Thoracic aorta (tissue), 2 donors: ENCODE data around the gene MX1. TPM values are rescaled to one million over a fixed set of nuclear protein-coding genes. Genes with fewer than 3 reads are reported as not detected.

Experiments
- ATAC-seq: fragments of 150-250 bp; one replicate; pipeline ENCODE4 v1.8.0; 2017; ENCODE audit warnings: low read depth; ENCODE audit not compliant: insufficient number of reproducible peaks, low FRiP score
- DNase-seq: peaks from one replicate; pipeline ENCODE4 v3.0.0-alpha.2; 2020; ENCODE audit warnings: low spot score
- H3K27ac ChIP-seq, 2 donors: fragments of 200-600 bp; sonication (generic); 1 replicate in 1 of 2; 2 replicates in 1 of 2; pipeline ENCODE4 v1.5.1; 2016; ENCODE audit warnings: mild to moderate bottlenecking in 2 of 2, moderate library complexity in 2 of 2
- H3K27me3 ChIP-seq: fragments of 200-600 bp; sonication (generic); replicated peaks from 2 replicates; pipeline ENCODE4 v1.6.0; 2016; ENCODE audit warnings: mild to moderate bottlenecking; ENCODE audit not compliant: insufficient read depth
- H3K36me3 ChIP-seq: fragments of 200-600 bp; sonication (generic); one replicate; pipeline ENCODE4 v1.5.1; 2016
- H3K4me1 ChIP-seq, 2 donors: fragments of 200-600 bp; sonication (generic); 1 replicate in 1 of 2; 2 replicates in 1 of 2; pipeline versions ENCODE4 v1.5.1 to v1.6.0; 2016; ENCODE audit warnings: low read depth in 2 of 2, mild to moderate bottlenecking in 1 of 2; ENCODE audit not compliant: control insufficient read depth in 1 of 2
- H3K4me3 ChIP-seq: fragments of 200-600 bp; sonication (generic); 2 replicates; pipeline ENCODE4 v1.5.1; 2016; ENCODE audit warnings: mild to moderate bottlenecking
- H3K9me3 ChIP-seq: fragments of 200-600 bp; sonication (generic); 2 replicates; pipeline ENCODE4 v1.5.1; 2016
- total RNA-seq, 2 donors: library from RNA; depleted of rRNA; stranded (reverse); fragments of >200 nt; gene quantifications; one replicate each; pipeline versions ENCODE4 v1.1.0 to v1.2.3, GENCODE V29; 2016
- TF ChIP-seq, protein P1 (sequence below): fragments of 200-600 bp; sonication (generic); IDR thresholded peaks from one replicate; pipeline ENCODE4 v1.5.1; 2019; ENCODE audit warnings: antibody characterized with exemption

Gene MX1
- total RNA-seq, 2 donors from 2014 or later, result 60.0 to 79.9 TPM

DNA sequence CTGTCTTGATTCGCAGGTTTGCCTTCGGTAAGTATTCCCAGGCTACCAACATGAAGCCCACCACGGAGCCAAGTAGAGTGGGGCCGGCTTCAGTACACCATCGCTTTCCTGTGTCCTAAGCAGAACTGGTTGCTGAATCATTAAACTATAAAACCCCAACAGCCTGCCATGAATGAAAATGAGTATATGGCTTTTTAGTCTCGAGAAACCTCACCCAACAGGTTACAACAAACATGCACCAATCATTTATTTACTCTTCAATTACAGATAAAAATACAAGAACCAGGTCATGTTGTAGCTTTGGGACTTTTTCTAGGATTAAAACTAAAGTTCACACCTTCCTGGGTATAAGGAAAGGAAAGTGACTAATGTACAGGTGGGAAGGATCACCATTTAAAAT lies 74.3 kb downstream of the MX1 start:
- TF ChIP-seq, protein P1, sequence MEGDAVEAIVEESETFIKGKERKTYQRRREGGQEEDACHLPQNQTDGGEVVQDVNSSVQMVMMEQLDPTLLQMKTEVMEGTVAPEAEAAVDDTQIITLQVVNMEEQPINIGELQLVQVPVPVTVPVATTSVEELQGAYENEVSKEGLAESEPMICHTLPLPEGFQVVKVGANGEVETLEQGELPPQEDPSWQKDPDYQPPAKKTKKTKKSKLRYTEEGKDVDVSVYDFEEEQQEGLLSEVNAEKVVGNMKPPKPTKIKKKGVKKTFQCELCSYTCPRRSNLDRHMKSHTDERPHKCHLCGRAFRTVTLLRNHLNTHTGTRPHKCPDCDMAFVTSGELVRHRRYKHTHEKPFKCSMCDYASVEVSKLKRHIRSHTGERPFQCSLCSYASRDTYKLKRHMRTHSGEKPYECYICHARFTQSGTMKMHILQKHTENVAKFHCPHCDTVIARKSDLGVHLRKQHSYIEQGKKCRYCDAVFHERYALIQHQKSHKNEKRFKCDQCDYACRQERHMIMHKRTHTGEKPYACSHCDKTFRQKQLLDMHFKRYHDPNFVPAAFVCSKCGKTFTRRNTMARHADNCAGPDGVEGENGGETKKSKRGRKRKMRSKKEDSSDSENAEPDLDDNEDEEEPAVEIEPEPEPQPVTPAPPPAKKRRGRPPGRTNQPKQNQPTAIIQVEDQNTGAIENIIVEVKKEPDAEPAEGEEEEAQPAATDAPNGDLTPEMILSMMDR, result no peak
- Histone ChIP-seq H3K27me3 (no peaks in the 10 kb centered on the region), H3K36me3 (no peaks in the 10 kb centered on the region), H3K4me3 (no peak overlapping the region), H3K9me3 (no peaks in the 10 kb centered on the region), H3K27ac (no peak overlapping the region), H3K4me1 (no peaks in the 10 kb centered on the region)
- DNase-seq (no peak), ATAC-seq (no peak)

DNA sequence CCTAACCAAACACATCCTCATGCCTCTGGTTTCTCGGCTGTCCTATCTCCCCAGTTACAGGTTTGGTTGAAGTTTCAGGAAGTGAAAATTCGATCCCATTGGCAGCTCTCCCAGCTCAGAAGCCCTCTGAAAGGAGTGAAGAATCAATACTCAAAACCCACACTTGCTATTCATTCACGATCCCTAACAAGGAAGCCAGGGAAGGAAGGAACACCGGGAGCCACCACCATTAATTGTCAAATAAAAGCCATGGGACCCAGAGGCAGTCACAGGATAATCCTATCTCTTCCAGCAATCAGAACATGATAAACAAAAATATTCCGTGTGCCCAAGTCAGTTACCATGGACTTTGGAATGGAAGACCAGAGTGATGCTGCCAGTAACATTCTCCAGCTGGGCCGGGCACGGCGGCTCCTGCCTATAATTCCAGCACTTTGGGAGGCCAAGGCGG lies 74.9 kb downstream of the MX1 start:
- ATAC-seq (no peak), DNase-seq (no peak)
- TF ChIP-seq, protein P1, result no peak
- no peaks in the 10 kb centered on the region for H3K4me1 ChIP-seq
- no peak overlapping the region for H3K4me3 ChIP-seq
- H3K27me3 ChIP-seq, result no peaks in the 10 kb centered on the region
- no peaks in the 10 kb centered on the region for H3K36me3 ChIP-seq
- no peak overlapping the region for H3K27ac ChIP-seq
- no peaks in the 10 kb centered on the region for H3K9me3 ChIP-seq

DNA sequence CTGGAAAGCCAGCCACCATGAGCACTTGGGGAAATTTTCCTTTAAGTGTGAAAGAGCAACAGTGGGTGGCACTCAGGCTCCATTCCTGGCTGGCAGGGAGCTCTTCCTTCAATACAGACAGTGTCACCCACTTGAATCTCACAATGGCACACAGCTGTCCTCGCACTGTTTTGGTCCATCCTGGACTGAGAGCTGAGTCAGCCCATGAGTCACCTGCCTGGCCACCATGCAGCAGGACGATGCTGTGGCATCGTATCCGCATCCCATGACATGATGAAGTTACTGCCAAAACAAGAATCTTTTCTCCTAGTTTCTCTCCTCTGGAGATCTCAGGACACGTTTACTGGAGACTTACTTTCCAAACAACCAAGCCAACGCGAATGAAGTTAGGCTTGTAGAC lies 75.9 kb downstream of the MX1 start:
- no peak for DNase-seq
- Histone ChIP-seq H3K9me3 (no peaks in the 10 kb centered on the region), H3K36me3 (no peaks in the 10 kb centered on the region), H3K4me1 (no peaks in the 10 kb centered on the region), H3K27ac (no peak overlapping the region), H3K4me3 (no peak overlapping the region), H3K27me3 (no peaks in the 10 kb centered on the region)
- TF ChIP-seq, protein P1, result no peak
- no peak for ATAC-seq

DNA sequence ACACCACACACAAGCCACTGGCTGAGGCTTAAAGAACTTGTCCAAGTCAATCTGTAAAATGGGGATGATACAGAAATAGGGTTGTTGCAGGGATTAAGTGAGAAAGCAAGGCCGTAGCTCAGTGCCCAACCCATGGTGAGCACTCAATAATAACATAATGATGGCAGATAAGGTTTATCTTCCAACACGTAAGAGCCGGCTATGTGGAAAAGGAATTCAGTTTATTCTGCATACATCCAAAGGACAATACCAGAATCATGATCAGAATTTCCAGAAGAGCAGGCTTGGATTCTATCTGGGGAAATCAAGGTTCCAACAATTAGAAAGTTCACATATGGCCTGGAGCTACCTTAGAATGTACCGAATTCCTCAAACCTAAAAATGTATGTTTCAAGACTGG lies 77.3 kb downstream of the MX1 start:
- no peaks in the 10 kb centered on the region for H3K9me3 ChIP-seq
- H3K4me3 ChIP-seq, result no peak overlapping the region
- H3K36me3 ChIP-seq, result no peaks in the 10 kb centered on the region
- no peaks in the 10 kb centered on the region for H3K27me3 ChIP-seq
- DNase-seq (no peak), ATAC-seq (no peak)
- H3K4me1 ChIP-seq, result peaks cover 6 to 10% of the 10 kb centered on the region in 2 donors
- H3K27ac ChIP-seq, result no peak overlapping the region
- TF ChIP-seq, protein P1, result no peak

DNA sequence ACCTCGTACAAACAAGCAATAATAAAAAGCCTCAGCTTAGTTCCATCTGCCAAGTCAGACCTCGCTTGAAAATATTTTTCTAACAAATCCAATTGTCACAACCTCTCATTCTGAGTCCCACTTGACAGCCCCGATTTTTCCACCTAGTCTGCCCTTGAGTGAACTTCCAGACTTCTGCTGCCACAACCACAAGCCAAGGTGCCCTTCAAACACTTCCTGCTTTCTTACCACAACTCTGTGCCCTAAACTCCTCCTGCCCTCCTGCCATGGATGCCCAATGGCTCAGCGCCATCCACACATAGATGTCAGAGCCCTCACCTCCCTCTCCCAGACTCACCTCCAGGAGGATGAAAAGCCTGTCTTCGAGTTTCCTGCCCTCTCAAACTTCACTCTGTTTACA lies 78.0 kb downstream of the MX1 start:
- no peak overlapping the region for H3K27ac ChIP-seq
- ATAC-seq (no peak), DNase-seq (no peak)
- no peaks in the 10 kb centered on the region for H3K9me3 ChIP-seq
- H3K4me3 ChIP-seq, result no peak overlapping the region
- no peaks in the 10 kb centered on the region for H3K36me3 ChIP-seq
- no peaks in the 10 kb centered on the region for H3K27me3 ChIP-seq
- H3K4me1 ChIP-seq, result peaks cover 6 to 10% of the 10 kb centered on the region in 2 donors
- TF ChIP-seq, protein P1, result no peak
